GM12878 (cell line): ENCODE results near the gene CCDC18. TPM values are rescaled to one million over a fixed set of nuclear protein-coding genes. Genes with fewer than 3 reads are reported as not detected.

ENCODE experiments used
- ATAC-seq: fragments of 200-7000 bp; cut with Tn5 transposase; 3 replicates; pipeline ENCODE4 v1.9.1; 2020; ENCODE audit warnings: mild to moderate bottlenecking, moderate library complexity
- BruUV-seq: library from RNA; stranded (reverse); fragments of 400-500 nt; replicated peaks from 2 replicates; lab custom pipeline; 2021; lab: Mats Ljungman, UMichigan
- CTCF ChIA-PET: fragments of 300-600 bp; sonication (Branson Sonifier 250); formaldehyde crosslinking; extraction: SDS; loops from one replicate; lab custom pipeline; 2021; ENCODE audit warnings: inconsistent platforms; lab: Yijun Ruan, JAX
- POLR2A ChIA-PET: fragments of 350-600 bp; formaldehyde crosslinking; extraction: SDS; loops from one replicate; lab custom pipeline; 2021; ENCODE audit warnings: inconsistent platforms; lab: Charles Lee
- RAD21 ChIA-PET: fragments of 300-600 bp; sonication (Branson Sonifier 250); formaldehyde crosslinking; loops from one replicate; lab custom pipeline; 2023; ENCODE audit warnings: antibody characterized with exemption; ENCODE audit not compliant: unreplicated experiment; lab: Charles Lee
- SMC1A ChIA-PET: fragments of 300-600 bp; sonication (Branson Sonifier 250); formaldehyde crosslinking; loops from one replicate; lab custom pipeline; 2023; ENCODE audit not compliant: unreplicated experiment, uncharacterized antibody; lab: Charles Lee
- DNase-seq: peaks from one replicate; pipeline ENCODE4 v3.0.0-alpha.2; 2011; ENCODE audit warnings: low read depth, low spot score
- FAIRE-seq: peaks from 3 replicates; lab custom pipeline; 2011; peaks lifted over from hg19 to GRCh38; lab: Jason Lieb, UNC
- H2AFZ ChIP-seq: 2 replicates; pipeline ENCODE4 v1.6.0; 2011; ENCODE audit warnings: low read depth, low read length, control low read depth; ENCODE audit not compliant: control insufficient read depth
- H3K27ac ChIP-seq: 2 replicates; pipeline ENCODE4 v1.5.1; 2011; ENCODE audit warnings: control low read depth; ENCODE audit not compliant: control insufficient read depth, insufficient read depth
- H3K27me3 ChIP-seq, 2 experiments: replicated peaks in 1 of 2; 2 replicates each; pipeline versions ENCODE4 v1.6.0 to v1.6.1; 2011; ENCODE audit warnings: low read length in 1 of 2; ENCODE audit not compliant: control insufficient read depth in 2 of 2, insufficient read depth in 2 of 2
- H3K36me3 ChIP-seq, 2 experiments: 2 replicates each; pipeline ENCODE4 v1.5.1; 2011; ENCODE audit warnings: low read length in 1 of 2; ENCODE audit not compliant: control insufficient read depth in 2 of 2, insufficient read depth in 2 of 2
- H3K4me1 ChIP-seq: 2 replicates; pipeline ENCODE4 v1.6.1; 2011; ENCODE audit warnings: mild to moderate bottlenecking, low read length, moderate library complexity, mixed read lengths; ENCODE audit not compliant: control insufficient read depth, insufficient read depth
- H3K4me2 ChIP-seq: 2 replicates; pipeline ENCODE4 v1.6.0; 2011; ENCODE audit warnings: control low read depth; ENCODE audit not compliant: control insufficient read depth, insufficient read depth
- H3K4me3 ChIP-seq: fragments of 200-600 bp; sonication (generic); 2 replicates; pipeline ENCODE4 v1.5.1; 2016
- H3K79me2 ChIP-seq: 2 replicates; pipeline ENCODE4 v1.6.0; 2011; ENCODE audit warnings: low read length; ENCODE audit not compliant: control insufficient read depth, insufficient read depth
- H3K9ac ChIP-seq: 2 replicates; pipeline ENCODE4 v1.8.0; 2011; ENCODE audit warnings: low read length, control low read depth, mixed read lengths; ENCODE audit not compliant: control insufficient read depth, insufficient read depth
- H3K9me3 ChIP-seq: replicated peaks from 3 replicates; pipeline ENCODE4 v1.5.1; 2011; ENCODE audit warnings: mild to moderate bottlenecking, low read length; ENCODE audit not compliant: control insufficient read depth, insufficient read depth
- H4K20me1 ChIP-seq: 2 replicates; pipeline ENCODE4 v1.6.0; 2011; ENCODE audit not compliant: control insufficient read depth, insufficient read depth
- CHD4 ChIP-seq: fragments of 200-600 bp; sonication (generic); IDR thresholded peaks from 2 replicates; pipeline ENCODE4 v1.6.1; 2016; ENCODE audit warnings: mild to moderate bottlenecking
- IKZF2 ChIP-seq, 2 experiments: fragments of 450-650 bp; IDR thresholded peaks; 2 replicates each; pipeline ENCODE4 v1.6.1; 2017; ENCODE audit warnings: mild to moderate bottlenecking in 2 of 2, moderate library complexity in 2 of 2
- KDM1A ChIP-seq: fragments of 200-600 bp; sonication (generic); IDR thresholded peaks from 2 replicates; pipeline ENCODE4 v1.6.1; 2016; ENCODE audit warnings: borderline replicate concordance
- POLR2AphosphoS5 ChIP-seq: IDR thresholded peaks from 2 replicates; pipeline ENCODE4 v1.6.1; 2011; ENCODE audit warnings: mild to moderate bottlenecking, low read length, inconsistent platforms
- RELA ChIP-seq: fragments of 450-650 bp; IDR thresholded peaks from 2 replicates; pipeline ENCODE4 v1.8.0; 2014; ENCODE audit warnings: borderline replicate concordance; ENCODE audit not compliant: partially characterized antibody
- SMC3 ChIP-seq: IDR thresholded peaks from 2 replicates; pipeline ENCODE4 v1.6.1; 2011; ENCODE audit warnings: low read length, improper control_type of control experiment, borderline replicate concordance
- SP1 ChIP-seq: IDR thresholded peaks from one replicate; pipeline ENCODE4 v1.6.1; 2011; ENCODE audit warnings: low read depth, low read length
- TAF1 ChIP-seq: IDR thresholded peaks from 2 replicates; pipeline ENCODE4 v1.6.1; 2011; ENCODE audit warnings: mild to moderate bottlenecking, low read depth, low read length, borderline replicate concordance
- TARDBP ChIP-seq: IDR thresholded peaks from 2 replicates; pipeline ENCODE4 v1.6.1; 2016; ENCODE audit warnings: borderline replicate concordance
- YBX1 ChIP-seq: fragments of 450-650 bp; IDR thresholded peaks from 2 replicates; pipeline ENCODE4 v1.6.1; 2016; ENCODE audit warnings: antibody characterized with exemption
- YY1 ChIP-seq: IDR thresholded peaks from 2 replicates; pipeline ENCODE4 v1.6.1; 2011; ENCODE audit warnings: low read depth, mild to moderate bottlenecking, low read length
- WGBS: methylation state at CpG from one replicate; pipeline ENCODE4 v1.1.6; 2016; ENCODE audit warnings: low lambda C conversion rate; ENCODE audit not compliant: insufficient replicate concordance, insufficient coverage; ENCODE audit errors: missing lambda C conversion rate; 5-methylcytosine and 5-hydroxymethylcytosine counted together
- in situ Hi-C: fragments of 300-500 bp; cut with MboI; formaldehyde crosslinking; loops from 9 replicates; pipeline ENCODE4 v1.14.3; 2018; ENCODE audit warnings: mixed read lengths
- intact Hi-C: fragments of 100-400 bp; cut with micrococcal nuclease; formaldehyde crosslinking; loops from one replicate; pipeline ENCODE4 v1.14.2; 2022; ENCODE audit not compliant: unreplicated experiment
- polyA plus RNA-seq, 11 experiments: library from polyadenylated mRNA; depleted of rRNA in 4 of 11; unstranded in 6 of 11; stranded (reverse) in 5 of 11; fragments of >200 nt; fragmentation: Nextera tagmentation in 4 of 11; fragmentation: Illumina TruSeq in 1 of 11; extraction: Ambion mirVana in 4 of 11; extraction: Trizol in 1 of 11; gene quantifications; 1 replicate in 1 of 11; 2 replicates in 10 of 11; pipeline versions ENCODE4 v1.2.1 to v1.2.3, GENCODE V29; 2011 to 2016; ENCODE audit warnings: inconsistent platforms in 2 of 11, missing spikeins in 2 of 11, low read depth in 1 of 11
- total RNA-seq, 4 experiments: library from RNA; depleted of rRNA in 3 of 4; stranded (reverse); fragments of >200 nt in 3 of 4; fragmentation: Illumina TruSeq in 1 of 4; extraction: Trizol in 1 of 4; gene quantifications; 2 replicates each; pipeline versions ENCODE4 v1.2.1 to v1.2.3, GENCODE V29; 2013 to 2021
- TF ChIP-seq, protein P1 (sequence below): IDR thresholded peaks from 2 replicates; pipeline ENCODE4 v1.6.1; 2012; ENCODE audit warnings: low read depth, low read length, improper control_type of control experiment
- TF ChIP-seq, protein P2 (sequence below): fragments of 450-650 bp; IDR thresholded peaks from 2 replicates; pipeline ENCODE4 v1.6.1; 2018; ENCODE audit warnings: mild to moderate bottlenecking, low read depth, moderate library complexity; ENCODE audit not compliant: partially characterized antibody
- TF ChIP-seq, protein P3 (sequence below): fragments of 450-650 bp; IDR thresholded peaks from 2 replicates; pipeline ENCODE4 v1.6.1; 2014; ENCODE audit warnings: mild to moderate bottlenecking
- TF ChIP-seq, protein P4 (sequence below): IDR thresholded peaks from 2 replicates; pipeline ENCODE4 v1.6.1; 2012; ENCODE audit warnings: low read depth, low read length, improper control_type of control experiment

CCDC18 gene
- total and polyA plus RNA-seq, 10 of the 15 experiments (the other 5 are each of a cell fraction or from before 2014, with no cell fraction given) = 15.6 to 34.9 (median 19.5) TPM

DNA sequence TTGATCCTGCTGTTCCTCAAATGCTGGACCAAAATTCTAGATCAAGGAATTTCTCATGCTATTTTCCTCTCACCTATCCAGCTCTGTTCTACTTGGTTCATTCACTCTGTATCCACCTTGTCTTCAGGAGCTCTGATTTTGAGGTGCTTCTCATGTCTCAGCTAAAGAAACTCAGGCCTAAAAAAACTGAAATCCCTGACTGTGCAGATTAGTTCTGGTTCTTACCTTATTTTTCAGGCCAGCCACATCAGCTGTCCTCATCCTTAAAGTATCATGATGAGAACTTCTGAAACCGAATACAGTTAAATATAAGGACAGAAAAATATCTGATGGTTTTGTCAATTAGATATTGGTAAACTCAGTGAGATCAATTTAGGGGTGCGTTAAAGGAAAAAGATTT, 137.4 kb downstream of the CCDC18 start (continued):
- TF ChIP-seq, protein P1, sequence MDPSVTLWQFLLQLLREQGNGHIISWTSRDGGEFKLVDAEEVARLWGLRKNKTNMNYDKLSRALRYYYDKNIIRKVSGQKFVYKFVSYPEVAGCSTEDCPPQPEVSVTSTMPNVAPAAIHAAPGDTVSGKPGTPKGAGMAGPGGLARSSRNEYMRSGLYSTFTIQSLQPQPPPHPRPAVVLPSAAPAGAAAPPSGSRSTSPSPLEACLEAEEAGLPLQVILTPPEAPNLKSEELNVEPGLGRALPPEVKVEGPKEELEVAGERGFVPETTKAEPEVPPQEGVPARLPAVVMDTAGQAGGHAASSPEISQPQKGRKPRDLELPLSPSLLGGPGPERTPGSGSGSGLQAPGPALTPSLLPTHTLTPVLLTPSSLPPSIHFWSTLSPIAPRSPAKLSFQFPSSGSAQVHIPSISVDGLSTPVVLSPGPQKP = no peak
- TF ChIP-seq TARDBP = no peak
- TF ChIP-seq, protein P2, sequence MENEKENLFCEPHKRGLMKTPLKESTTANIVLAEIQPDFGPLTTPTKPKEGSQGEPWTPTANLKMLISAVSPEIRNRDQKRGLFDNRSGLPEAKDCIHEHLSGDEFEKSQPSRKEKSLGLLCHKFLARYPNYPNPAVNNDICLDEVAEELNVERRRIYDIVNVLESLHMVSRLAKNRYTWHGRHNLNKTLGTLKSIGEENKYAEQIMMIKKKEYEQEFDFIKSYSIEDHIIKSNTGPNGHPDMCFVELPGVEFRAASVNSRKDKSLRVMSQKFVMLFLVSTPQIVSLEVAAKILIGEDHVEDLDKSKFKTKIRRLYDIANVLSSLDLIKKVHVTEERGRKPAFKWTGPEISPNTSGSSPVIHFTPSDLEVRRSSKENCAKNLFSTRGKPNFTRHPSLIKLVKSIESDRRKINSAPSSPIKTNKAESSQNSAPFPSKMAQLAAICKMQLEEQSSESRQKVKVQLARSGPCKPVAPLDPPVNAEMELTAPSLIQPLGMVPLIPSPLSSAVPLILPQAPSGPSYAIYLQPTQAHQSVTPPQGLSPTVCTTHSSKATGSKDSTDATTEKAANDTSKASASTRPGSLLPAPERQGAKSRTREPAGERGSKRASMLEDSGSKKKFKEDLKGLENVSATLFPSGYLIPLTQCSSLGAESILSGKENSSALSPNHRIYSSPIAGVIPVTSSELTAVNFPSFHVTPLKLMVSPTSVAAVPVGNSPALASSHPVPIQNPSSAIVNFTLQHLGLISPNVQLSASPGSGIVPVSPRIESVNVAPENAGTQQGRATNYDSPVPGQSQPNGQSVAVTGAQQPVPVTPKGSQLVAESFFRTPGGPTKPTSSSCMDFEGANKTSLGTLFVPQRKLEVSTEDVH = no peak
- no peak for TF ChIP-seq KDM1A
- TF ChIP-seq SP1 = no peak
- TF ChIP-seq, protein P3, sequence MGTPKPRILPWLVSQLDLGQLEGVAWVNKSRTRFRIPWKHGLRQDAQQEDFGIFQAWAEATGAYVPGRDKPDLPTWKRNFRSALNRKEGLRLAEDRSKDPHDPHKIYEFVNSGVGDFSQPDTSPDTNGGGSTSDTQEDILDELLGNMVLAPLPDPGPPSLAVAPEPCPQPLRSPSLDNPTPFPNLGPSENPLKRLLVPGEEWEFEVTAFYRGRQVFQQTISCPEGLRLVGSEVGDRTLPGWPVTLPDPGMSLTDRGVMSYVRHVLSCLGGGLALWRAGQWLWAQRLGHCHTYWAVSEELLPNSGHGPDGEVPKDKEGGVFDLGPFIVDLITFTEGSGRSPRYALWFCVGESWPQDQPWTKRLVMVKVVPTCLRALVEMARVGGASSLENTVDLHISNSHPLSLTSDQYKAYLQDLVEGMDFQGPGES = no peak
- TF ChIP-seq IKZF2 (IDR thresholded peaks at IDR 0.05) = no peak
- no peak for TF ChIP-seq POLR2AphosphoS5
- no peak for TF ChIP-seq YY1

DNA sequence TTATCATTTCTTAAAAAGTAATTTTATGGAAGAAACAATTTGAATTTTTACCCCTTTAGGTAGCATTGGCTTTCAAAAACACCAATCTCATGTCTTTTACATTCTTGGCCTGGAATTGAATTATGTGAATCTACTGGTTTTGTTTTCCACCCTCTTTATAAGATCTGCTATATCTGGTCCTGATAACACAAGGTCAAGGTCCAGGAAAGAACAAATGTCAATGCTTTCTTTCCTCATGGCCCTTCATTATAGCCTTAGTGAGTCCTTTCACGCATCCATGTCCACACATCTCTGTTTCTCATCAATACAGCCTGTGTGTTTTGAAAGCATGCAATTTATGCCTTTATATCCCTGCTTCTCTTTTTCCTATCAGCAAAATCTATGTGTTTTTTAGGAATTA, 141.2 kb downstream of the CCDC18 start:
- Histone ChIP-seq H3K9me3 (no peaks in the 10 kb centered on the region), H3K9ac (no peak overlapping the region), H3K79me2 (no peaks in the 10 kb centered on the region), H3K27ac (no peak overlapping the region), H4K20me1 (no peaks in the 10 kb centered on the region), H3K4me1 (no peaks in the 10 kb centered on the region), H3K27me3 (no peaks in the 10 kb centered on the region), H3K36me3 (no peaks in the 10 kb centered on the region), H2AFZ (no peak overlapping the region), H3K4me3 (no peak overlapping the region), H3K4me2 (no peak overlapping the region)
- WGBS = 100% methylated on average over 1 of the region's 1 CpG
- intact Hi-C loops = no loop called here
- DNase-seq (no peak), FAIRE-seq (no peak), ATAC-seq (no peak)
- CTCF ChIA-PET = interaction anchor here (3.5 kb wide), 1 partner anchor 17 kb away, joined by 16 read pairs; no protein-coding TSS in a partner anchor
- RAD21 ChIA-PET = no interaction called here
- SMC1A ChIA-PET = no interaction called here
- BruUV-seq = no TSS peak
- POLR2A ChIA-PET = no interaction called here
- in situ Hi-C loops = no loop called here
- TF ChIP-seq SMC3 (no peak), TAF1 (no peak), POLR2AphosphoS5 (no peak), RELA (no peak), YBX1 (no peak), CHD4 (no peak)
- TF ChIP-seq, protein P4, sequence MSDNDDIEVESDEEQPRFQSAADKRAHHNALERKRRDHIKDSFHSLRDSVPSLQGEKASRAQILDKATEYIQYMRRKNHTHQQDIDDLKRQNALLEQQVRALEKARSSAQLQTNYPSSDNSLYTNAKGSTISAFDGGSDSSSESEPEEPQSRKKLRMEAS = no peak
